Chondrocyte (in vitro differentiated cells): ENCODE data around the gene NDUFAF2. TPM values are rescaled to one million over a fixed set of nuclear protein-coding genes. Genes with fewer than 3 reads are reported as not detected.

ENCODE experiments used
- DNase-seq: peaks from one replicate; pipeline ENCODE4 v3.0.0; 2021; ENCODE audit warnings: mixed read lengths, low spot score
- H3K27ac Mint-ChIP-seq: one replicate; pipeline ENCODE4 v1.8.0; 2021; ENCODE audit warnings: mild to moderate bottlenecking, moderate library complexity, mixed read lengths; ENCODE audit not compliant: unreplicated experiment
- H3K27me3 Mint-ChIP-seq: 2 replicates; pipeline ENCODE4 v1.8.0; 2021; ENCODE audit warnings: low read depth, mixed read lengths
- H3K36me3 Mint-ChIP-seq: 2 replicates; pipeline ENCODE4 v1.8.0; 2021; ENCODE audit warnings: low read depth, mixed read lengths
- H3K4me1 Mint-ChIP-seq: 2 replicates; pipeline ENCODE4 v1.8.0; 2021; ENCODE audit warnings: low read depth, mild to moderate bottlenecking, mixed read lengths
- H3K4me3 Mint-ChIP-seq: one replicate; pipeline ENCODE4 v1.8.0; 2021; ENCODE audit warnings: mild to moderate bottlenecking, moderate library complexity, mixed read lengths; ENCODE audit not compliant: unreplicated experiment
- H3K9me3 Mint-ChIP-seq: 2 replicates; pipeline ENCODE4 v1.8.0; 2021; ENCODE audit warnings: low read depth, mixed read lengths
- total RNA-seq: library from RNA; stranded (reverse); gene quantifications from 3 replicates; pipeline ENCODE4 v1.2.1, GENCODE V29; 2021
- TF ChIP-seq, protein P1 (sequence below): fragments of 200-600 bp; sonication (generic); IDR thresholded peaks from 2 replicates; pipeline ENCODE4 v1.5.0; 2021; ENCODE audit warnings: antibody characterized with exemption, mild to moderate bottlenecking, moderate library complexity

Gene NDUFAF2
- total RNA-seq, 1 donor from 2014 or later, result 32.9 TPM

DNA sequence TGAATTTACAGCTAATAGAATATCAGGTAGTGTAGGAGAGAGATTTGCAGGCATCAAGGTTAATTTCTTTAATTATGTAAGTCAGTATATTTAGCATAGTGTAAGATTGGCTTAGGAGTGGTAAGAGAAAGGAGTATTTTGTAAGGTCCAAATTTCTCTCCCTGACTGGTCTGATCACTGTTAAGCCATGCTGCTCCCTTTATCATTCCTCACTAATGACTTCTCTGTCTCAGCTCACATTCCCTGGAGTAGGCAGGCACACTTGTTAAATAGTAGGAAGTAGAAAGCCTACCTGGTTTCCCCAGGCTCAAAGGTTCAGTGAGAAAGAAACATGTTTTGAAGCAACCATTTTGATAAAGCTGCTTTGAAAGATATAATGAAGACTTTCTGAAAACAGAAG, 126.5 kb downstream of the NDUFAF2 start:
- H3K27me3 Mint-ChIP-seq, result no peaks in the 10 kb centered on the region
- H3K4me3 Mint-ChIP-seq, result no peak overlapping the region
- TF ChIP-seq, protein P1, sequence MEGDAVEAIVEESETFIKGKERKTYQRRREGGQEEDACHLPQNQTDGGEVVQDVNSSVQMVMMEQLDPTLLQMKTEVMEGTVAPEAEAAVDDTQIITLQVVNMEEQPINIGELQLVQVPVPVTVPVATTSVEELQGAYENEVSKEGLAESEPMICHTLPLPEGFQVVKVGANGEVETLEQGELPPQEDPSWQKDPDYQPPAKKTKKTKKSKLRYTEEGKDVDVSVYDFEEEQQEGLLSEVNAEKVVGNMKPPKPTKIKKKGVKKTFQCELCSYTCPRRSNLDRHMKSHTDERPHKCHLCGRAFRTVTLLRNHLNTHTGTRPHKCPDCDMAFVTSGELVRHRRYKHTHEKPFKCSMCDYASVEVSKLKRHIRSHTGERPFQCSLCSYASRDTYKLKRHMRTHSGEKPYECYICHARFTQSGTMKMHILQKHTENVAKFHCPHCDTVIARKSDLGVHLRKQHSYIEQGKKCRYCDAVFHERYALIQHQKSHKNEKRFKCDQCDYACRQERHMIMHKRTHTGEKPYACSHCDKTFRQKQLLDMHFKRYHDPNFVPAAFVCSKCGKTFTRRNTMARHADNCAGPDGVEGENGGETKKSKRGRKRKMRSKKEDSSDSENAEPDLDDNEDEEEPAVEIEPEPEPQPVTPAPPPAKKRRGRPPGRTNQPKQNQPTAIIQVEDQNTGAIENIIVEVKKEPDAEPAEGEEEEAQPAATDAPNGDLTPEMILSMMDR, result no peak
- DNase-seq, result no peak
- no peaks in the 10 kb centered on the region for H3K4me1 Mint-ChIP-seq
- no peak overlapping the region for H3K27ac Mint-ChIP-seq
- peaks cover 4% of the 10 kb centered on the region for H3K9me3 Mint-ChIP-seq
- peaks cover 3% of the 10 kb centered on the region for H3K36me3 Mint-ChIP-seq

DNA sequence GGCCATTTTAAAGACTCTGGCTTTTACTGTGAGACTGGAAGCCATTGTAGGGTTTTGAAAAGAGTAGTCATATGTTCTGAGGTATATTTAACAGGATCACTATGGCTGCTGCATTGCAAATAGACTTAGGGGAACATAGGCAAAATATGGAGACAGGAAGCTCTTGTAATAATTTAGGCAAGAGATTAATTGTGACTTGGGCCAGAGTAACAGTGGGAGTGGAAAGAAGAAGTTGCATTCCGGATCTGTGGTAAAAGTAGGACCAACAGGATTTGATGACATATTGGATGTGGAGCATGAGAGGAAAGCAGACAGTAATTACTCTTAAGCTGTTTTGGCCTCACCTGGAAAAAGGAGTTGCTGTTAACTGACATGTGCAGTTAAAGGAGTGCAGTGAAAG, 131.6 kb downstream of the NDUFAF2 start:
- TF ChIP-seq, protein P1, result no peak
- no peaks in the 10 kb centered on the region for H3K36me3 Mint-ChIP-seq
- no peak overlapping the region for H3K27ac Mint-ChIP-seq
- H3K27me3 Mint-ChIP-seq, result no peaks in the 10 kb centered on the region
- H3K4me1 Mint-ChIP-seq, result no peaks in the 10 kb centered on the region
- H3K9me3 Mint-ChIP-seq, result no peaks in the 10 kb centered on the region
- DNase-seq, result no peak
- H3K4me3 Mint-ChIP-seq, result no peak overlapping the region

DNA sequence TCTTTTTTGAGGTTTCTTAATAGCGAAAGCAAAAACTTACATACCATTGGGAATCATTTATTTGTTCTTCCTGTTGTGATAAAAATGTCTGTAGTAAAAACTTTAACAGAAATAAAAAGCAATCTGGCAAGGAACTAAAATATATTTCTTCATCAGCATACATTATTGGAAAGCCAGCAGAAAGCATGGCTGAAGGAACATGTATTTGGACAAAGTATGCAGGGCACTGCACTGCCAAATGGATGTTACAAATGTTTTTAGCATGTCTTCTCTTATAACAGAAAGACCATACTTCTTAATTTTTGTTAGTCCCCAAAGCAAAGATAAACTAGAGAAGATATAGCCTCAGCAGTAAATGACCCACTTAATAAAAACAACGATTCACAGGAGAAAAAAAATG, 136.7 kb downstream of the NDUFAF2 start:
- TF ChIP-seq, protein P1, result no peak
- no peak for DNase-seq

GRCh38 chr5:61082516-61083280, 137.7 kb downstream of the NDUFAF2 start:
- Mint-ChIP-seq H3K4me1 (no peaks in the 10 kb centered on the region), H3K27me3 (no peaks in the 10 kb centered on the region), H3K36me3 (peaks cover 1% of the 10 kb centered on the region), H3K4me3 (no peak overlapping the region), H3K9me3 (no peaks in the 10 kb centered on the region), H3K27ac (no peak overlapping the region)
- TF ChIP-seq, protein P1, result no peak
- no peak for DNase-seq

More for the DNA sequence above, 136.7 kb downstream of the NDUFAF2 start:
- H3K9me3 Mint-ChIP-seq, result no peaks in the 10 kb centered on the region
- no peaks in the 10 kb centered on the region for H3K4me1 Mint-ChIP-seq
- peaks cover 1% of the 10 kb centered on the region for H3K36me3 Mint-ChIP-seq
- no peak overlapping the region for H3K4me3 Mint-ChIP-seq
- no peak overlapping the region for H3K27ac Mint-ChIP-seq
- no peaks in the 10 kb centered on the region for H3K27me3 Mint-ChIP-seq

- Mint-ChIP-seq H3K27me3 (no peaks in the 10 kb centered on the region), H3K9me3 (no peaks in the 10 kb centered on the region), H3K4me1 (no peaks in the 10 kb centered on the region), H3K27ac (no peak overlapping the region), H3K36me3 (peaks cover 1% of the 10 kb centered on the region), H3K4me3 (no peak overlapping the region)
- no peak for DNase-seq
- TF ChIP-seq, protein P1, result no peak
Observed at GRCh38 chr5:61084658-61085057, 139.7 kb downstream of the NDUFAF2 start.
